ENCODE results near the gene STX12.
"Not testable (repeated sequence)": the region's sequence is repeated elsewhere in the genome, so short reads cannot be mapped to it uniquely, and the experiment has no call there.

Gene STX12

DNA sequence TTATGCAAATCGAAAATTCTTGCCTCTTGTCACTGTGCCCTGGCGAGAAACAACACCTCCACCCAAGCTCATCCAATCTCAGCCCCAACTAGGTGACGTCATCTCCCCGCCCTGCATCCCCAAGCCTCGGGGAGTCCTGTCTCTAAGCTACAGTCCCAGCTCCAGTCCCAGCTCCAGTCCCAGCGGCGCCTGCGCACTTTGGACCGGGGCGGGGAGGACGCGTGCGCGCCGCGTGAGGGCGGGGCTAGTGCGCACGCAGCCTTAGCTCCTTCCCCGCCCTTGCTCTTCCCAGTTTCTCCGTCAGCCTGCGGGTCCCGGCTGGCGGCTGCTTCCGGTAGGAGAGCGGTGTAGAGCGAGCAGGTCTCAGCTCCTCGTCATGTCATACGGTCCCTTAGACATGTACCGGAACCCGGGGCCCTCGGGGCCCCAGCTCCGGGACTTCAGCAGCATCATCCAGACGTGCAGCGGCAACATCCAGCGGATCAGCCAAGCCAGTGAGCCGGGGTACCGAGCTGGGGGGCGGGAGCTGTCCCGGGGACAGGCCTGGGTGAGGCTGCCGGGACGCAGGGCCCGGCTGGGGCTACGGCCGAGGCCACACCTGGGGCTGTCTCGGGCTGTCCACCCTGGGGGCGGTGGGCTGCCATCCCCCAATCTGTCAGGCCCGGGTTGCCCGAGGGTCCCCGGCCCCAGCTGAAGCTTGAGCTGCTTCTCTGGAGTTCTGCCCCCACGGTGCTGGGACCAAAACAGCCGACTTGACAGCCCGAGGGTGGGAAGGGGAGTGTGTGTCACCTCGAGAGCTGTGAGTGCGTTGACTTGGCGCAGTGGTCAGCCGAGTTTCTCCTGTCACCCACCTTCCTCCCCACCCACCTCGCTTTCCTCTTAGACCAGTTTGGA is at the start of gene STX12:
STX12 (plus strand) TSS at position 288 of the 894 bp plus-strand sequence; CDS start at position 377, 89 bp downstream.
- peak; percentile 100 for DNase-seq

DNA sequence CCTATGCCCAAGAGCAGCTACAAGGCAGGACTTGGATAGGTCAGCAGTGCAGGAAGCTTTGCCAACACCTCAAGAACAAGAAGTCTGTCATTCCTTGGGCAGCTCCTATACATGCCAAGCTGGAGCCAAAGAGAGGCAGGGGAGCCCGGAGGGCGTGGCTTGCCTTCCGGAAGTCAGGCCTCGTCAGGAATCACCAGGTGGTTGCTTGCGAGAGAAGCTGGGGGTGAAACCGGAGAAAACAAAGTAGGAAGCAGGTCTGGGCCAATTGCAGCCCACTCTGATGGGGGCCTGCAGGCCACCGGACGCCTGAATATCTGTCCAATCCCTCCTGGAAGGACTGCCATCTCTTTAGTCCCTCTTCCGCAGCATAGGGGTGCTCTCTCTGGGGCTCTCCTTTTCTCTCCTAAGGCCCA is 48.1 kb upstream of the STX12 start:
- peak in 1 of 2 donors; percentile 35 for DNase-seq

DNA sequence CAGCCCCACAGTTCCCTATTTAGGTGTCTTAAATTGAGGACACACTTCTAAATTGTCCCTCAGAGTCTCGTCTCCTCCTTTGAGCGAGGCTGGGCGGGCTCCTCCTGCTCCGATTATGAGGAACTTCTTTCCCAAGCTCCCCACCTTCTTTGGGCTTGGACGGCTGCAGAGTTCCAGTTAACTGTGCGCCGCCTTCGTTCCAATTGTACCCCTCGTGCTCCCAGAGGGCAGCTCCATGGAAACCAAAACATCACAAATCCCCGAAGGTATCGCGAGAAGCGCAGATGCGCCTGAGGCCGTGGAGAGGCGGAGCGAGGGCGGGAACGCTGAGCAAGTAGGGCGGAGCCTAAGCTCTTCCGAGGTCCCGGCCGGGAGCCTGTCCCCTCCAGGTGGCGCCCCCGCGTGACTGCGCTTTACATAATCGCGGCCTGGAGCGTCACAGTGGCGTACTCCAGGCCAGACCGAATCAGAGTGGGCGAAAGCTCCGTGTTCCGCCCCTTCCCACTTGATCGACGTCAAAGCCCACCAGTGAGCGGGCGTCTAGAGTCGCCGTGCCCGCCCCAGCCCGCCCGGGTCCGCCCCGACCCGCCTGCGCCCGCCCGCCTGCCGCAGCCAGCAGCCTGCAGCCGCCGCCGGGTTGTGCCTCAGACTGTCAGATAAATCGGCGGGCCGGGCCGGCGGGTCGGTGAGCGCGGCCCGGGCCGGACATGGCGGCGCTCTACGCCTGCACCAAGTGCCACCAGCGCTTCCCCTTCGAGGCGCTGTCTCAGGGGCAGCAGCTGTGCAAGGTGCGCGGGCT is 47.4 kb upstream of the STX12 start, which contains the start of gene FAM76A:
FAM76A (plus strand) TSS at position 588 of the 799 bp plus-strand sequence; CDS start at position 708, 120 bp downstream.
- peak; percentile 100 for DNase-seq

DNA sequence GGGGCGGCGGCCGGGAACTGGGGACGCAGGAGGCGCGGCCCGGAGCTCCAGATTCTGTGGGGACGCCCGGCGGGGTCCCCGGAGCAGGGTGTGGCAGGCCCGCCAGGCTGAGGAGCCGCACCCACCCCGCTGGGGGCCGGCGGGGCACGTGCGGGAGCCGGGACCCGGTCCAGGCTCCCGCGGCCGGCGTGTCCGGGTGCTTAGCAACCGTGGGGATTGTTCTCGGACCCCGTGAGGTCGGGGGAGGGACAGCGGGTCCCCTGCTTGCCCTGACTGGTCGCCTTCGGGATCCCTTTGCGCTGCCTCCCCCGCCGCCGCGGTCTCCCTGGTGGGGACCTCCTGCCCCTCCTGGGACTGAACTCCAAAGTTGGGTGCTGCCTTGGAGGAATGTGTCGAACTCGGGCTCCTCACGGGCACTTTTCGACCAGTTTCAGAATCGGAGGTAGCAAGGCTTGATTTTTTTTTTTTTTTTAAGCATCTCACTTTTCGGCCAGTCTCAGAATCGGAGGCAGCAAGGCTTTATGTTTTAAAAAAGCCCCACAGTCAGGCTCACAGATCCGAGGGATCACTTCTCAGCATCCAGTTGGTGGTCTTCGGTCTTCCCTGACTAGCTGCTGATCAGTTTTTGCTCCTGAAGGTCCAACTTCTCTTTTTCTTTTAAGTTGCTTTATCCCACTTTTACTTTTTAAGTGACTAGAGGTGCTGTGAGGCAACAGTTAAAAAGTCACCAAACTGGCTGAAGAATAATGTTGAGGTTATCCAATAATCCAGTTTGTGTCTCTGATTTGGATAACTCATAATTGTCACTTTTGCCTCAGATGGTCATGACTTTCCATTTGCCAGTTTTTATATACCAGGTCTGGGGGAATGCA is 46.6 kb upstream of the STX12 start:
- peak in 1 of 2 donors; percentile 30 for DNase-seq

DNA sequence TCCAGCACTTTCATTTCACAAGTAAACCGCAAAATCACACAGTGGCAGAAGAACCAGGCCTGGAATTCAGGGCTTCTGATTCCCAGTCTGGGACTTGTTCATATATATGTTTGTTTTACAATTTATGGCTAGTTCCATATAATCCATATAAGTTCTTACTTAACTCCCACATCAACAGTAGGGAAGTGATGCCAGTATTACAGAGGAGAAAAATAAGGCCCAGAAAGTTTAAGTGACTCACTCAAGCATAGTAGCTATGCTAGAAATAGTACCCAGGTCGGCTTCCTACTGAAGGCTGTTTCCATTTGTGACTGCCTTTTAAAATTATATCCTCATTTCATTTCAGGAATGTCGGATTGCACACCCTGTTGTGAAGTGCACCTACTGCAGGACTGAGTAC is 45.9 kb upstream of the STX12 start:
- DNase-seq, result no peak

DNA sequence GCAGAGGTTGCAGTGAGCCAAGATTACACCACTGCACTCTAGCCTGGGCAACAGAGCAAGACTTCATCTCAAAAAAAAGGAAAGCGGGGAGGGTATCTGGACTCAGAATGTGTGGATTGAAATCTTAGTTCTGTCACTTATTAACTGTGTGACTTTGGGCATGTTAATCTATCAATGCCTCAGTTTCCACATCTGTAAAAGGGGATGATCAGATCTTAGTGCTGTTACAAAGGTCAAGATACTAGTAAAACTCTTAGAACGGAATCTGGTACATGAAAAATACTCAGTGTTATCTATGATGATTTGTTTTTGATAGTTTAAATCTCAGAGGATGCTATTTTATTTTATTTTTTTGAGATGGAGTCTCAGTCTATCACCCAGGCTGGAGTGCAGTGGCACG is 36.8 kb upstream of the STX12 start:
- no peak for DNase-seq

DNA sequence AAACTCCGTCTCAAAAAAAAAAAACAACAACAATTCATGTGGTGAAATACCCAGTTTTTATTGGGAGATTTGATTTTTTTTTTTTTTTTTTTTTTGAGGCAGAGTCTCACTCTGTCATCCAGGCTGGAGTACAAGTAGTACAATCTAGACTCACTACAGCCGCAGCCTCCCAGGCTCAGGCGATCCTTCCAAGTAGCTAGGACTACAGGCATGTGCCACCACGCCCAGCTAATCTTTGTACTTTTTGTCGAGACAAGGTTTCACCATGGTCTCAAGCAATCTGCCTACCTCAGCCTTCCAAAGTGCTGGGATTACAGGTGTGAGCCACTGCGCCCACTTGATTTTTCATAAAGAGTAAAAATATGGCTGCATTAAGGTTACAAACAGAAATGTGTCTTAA is 31.9 kb upstream of the STX12 start:
- no peak for DNase-seq

DNA sequence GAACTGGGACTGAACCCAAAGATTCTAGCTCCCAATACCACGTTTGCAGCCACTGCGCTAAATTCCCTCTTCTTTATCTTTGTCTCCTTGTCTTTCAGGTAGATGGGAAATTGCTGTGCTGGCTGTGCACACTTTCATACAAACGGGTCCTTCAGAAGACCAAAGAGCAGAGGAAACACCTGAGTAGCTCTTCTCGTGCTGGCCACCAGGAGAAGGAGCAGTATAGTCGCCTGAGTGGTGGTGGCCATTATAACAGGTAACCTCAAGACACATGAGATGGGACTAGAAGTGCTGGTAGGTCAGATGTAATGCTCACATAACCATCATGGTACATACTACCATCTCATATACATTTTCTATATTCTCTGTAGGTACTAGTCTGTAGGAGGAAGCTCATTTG is 28.5 kb upstream of the STX12 start:
- no peak for DNase-seq

DNA sequence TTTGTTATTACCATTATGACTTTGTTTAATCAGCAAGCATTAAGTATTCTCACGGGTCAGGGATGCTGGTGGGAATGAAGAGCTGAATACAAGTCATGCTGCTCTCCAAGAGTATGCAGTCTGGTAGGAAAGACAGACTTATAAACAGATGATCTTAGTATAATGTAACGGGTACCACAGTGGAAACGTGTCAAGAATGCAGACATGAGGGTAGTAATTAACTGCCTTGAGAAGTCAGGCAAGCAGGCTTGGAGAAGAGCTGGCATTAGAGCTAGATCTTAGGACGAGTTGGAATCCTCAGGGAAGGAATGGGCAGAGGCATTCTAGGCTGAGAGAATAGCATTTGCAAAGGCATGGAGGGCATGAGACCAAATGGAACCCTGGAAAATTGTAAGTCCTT is 27.6 kb upstream of the STX12 start:
- DNase-seq, result no peak

DNA sequence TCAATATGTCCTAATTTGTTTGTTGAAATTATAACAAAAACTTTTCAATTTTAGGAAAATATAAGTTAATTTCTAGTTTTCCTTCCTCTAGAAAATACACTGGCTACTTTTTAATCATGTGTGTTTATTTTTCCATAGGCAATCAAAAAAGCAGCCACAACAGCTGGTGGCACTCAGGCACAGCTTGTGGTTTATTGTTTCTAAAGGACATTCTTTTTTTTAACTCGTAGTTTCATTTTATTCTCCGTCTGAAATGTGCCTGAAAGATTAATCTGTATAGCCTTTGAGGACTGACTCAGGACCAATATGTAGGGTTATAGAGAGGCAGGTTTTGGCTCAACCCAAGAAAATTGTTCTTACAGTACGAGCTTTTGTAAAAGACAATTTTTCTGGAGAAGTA is 20.7 kb upstream of the STX12 start:
- DNase-seq, result no peak

DNA sequence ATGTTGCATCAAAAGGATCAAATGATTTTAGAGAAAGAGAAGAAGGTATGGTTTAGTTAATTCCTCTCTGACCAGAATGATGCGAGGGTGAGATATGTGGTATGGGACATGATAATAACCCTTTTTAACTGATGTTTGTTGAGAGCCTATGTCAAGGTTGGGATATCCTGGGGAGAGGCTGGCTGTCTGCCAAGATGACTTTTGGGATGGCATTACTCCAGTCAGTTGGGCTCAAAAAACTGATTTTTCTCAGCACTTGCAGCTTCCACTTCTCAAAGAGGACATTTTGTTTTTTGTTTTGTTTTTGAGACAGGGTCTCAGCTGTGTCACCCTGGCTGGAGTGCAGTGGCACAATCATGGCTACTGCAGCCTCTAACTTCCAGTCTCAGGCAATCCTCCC is 17.7 kb upstream of the STX12 start:
- DNase-seq, result no peak

DNA sequence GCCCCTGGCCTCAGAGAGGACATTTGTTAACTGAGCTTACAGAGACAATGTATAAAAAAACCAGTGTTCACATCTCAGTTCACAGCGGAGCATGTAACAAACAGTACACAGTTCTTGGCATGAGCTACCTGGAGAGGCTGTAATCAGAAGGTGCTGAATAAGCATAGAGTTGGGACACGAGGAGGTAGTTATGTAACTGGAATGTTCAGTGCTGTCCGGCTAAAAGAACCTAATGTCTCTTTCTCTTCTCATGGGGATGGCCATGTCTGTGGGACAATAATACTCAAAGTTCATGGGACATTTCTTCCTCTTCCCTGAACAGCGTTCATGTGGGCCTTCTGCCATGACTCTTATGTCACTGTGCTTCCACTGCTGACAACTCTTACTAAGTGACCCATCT is 17.2 kb upstream of the STX12 start:
- no peak for DNase-seq

DNA sequence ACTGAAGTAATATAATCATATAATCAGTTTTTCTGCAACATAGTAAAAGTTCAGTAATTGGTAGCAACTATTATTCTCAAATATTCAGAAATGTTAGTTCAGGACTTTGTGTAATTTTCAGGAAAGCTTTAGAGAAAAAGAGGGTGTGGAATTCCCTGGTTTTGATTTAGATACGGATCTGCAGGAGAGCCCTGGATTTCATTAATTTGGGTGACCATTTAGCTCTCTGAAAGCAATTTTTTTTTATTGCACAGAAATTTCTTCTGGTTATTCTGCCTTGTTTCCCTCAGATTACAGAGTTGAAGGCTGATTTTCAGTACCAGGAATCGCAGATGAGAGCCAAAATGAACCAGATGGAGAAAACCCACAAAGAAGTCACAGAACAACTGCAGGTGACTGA is 13.8 kb upstream of the STX12 start:
- no peak for DNase-seq

DNA sequence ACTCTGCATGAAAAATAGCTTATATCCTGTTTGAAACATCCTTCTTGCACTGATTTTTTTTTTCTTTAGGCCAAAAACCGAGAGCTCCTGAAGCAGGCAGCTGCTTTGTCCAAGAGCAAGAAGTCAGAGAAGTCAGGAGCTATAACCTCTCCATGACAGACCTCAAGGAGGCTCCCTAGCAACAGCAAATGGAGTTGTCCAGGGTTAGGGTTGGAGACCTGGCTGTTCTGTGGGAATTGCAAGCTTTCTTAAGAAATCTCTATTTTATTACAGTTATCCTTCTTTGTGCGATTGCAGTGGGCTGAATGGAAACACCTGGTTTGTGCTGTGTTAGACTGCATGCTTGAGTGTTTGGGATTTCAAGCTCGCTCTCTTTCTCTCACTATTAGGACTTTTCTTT is 12.6 kb upstream of the STX12 start:
- no peak for DNase-seq

DNA sequence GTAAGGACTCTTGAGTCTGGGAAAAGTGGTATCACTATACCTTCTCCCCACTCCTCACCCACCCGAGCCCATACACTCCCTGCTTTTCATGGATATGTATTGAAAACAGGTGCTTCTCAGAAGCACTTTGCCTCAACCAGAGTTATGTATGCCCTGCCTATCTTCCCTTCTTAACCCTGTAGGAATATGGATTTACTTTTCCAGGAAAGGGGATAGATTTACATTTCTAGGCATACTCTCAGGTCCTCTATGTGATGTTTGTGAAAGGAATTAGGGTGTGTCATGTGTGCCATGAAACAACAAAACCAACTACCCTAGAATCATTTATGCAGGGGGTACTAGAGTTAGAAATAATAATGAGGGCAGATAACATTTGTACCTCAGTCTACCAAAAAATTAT is 11.0 kb upstream of the STX12 start:
- no peak for DNase-seq

DNA sequence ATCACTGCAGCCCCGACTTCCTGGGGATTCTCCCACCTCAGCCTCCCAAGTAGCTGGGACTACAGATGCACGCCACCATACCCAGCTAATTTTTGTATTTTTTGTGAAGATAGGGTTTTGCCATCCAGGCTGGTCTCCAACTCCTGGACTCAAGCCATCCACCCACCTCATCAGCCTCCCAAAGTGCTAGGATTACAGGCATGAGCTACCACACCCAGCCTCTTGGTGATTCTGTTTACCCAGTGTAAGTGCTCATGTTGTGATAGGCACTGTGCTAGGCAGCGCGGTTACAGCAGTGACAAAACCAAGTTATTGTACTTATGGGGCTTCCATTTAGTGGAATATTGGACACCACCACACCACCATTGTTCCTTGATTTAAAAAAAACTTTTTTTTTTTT is 9.7 kb upstream of the STX12 start:
- DNase-seq, result no peak

DNA sequence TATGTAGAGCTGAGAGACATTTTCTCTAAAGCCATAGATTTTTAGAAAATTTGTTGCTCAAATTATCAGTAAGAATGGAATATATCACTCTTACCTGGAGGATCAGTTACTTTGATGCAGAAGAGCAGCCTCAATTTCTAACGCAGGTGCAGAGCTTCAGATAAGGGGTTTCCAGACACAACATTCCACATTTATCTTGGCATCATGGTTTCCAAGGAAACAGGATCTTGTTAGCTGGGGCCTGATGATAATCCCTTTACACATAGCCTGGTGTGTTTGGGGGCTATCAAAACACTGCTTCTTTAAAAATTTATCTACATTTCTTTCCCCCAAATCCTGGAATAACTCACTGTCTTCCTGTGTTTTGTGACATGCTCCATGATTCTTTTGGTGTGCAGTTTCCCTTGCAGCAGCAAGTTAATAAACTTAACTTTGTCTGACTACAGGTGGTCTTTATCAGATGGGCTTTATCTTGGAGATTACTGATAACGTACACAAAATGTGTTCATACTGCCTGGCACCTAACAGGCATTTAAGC is 2.7 kb upstream of the STX12 start:
- no peak for DNase-seq

DNA sequence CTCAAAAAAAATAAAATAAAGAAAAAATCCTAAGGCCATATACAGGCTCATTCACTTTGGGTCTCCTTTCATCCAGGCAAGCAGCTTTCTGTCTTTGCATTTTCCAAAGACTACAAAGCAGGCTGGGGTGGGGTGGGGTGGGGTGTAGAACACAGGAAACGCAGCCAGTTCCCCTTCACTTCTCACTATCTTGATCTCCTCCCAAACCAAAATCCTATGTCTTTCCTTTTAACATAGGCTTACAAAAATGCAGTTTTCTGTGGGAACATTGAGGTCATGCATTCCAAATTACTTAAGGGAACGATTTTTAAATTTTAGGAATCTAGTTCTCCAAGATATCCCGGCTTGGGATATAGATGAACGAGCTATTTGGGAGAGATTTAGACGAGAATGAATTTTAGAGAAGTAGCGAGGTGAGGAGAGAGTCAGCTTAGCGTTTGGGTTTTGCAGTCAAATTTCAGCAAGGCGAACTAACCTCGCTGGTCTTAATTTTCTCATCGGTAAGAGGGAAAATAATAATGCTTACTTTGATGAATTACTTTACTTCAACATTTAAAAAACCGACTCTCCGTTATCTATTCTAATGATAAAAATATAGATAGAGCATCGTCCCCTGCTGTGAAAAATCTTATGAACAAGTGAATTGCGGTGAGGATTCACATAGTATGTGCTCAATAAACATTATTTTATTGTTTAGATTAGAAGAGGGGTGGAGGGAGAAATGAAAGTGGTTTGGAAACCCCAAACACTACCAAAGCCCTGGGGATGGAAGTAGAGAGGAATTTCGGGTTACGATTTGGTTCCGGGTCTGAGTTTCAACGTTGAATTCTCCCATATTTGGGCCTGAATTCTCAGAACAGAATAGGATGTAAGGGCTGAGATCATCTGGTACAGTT is 735 bp upstream of the STX12 start:
- DNase-seq, result no peak

DNA sequence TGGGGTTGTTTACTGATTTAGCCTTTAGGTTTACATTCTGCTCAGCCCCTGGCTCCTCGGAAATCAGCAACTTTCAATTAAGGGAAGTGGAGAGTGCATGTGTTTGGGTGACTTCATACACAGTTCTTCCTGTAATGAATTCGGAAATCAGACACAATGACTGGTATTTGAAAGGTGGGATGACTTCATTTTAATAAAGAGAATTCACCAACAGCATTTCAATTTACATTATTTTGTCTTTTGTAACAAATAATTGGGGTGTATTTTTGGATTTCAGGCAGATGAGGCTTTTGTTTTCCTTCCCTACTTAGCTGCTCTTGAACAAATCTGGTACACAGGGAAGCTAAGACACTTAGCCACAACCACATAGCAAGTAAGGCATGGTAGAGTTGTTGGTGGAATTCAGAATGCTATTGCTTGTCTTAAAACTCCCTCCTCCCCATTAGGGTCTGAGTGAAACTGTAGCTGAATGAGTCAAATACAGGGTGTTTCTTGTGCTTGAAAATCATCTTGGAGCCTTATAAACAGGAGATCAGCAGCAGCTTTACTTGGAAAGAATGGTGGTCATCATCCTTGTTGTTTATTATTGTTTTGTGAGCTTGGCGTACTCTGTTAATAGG is 917 bp downstream of the STX12 start:
- DNase-seq, result peak in 1 of 2 donors; percentile 63

DNA sequence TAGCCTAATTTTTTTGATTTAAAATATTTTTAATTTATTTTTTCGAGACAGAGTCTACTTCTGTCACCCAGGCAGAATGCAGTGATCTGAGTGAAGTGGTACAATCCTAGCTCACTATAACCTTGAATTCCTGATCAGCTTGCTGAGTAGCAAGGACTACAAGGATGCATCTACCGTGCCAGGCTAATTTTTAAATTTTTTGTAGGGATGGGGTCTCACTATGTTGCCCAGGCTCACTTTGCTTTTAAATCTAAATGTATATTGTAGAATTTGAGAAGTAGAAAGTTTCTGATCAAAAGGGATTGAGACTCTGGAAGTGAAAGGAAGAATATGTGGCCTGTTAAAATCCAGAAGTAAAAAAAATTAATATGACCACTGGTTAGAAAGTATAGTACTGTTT is 1.6 kb downstream of the STX12 start:
- no peak for DNase-seq

DNA sequence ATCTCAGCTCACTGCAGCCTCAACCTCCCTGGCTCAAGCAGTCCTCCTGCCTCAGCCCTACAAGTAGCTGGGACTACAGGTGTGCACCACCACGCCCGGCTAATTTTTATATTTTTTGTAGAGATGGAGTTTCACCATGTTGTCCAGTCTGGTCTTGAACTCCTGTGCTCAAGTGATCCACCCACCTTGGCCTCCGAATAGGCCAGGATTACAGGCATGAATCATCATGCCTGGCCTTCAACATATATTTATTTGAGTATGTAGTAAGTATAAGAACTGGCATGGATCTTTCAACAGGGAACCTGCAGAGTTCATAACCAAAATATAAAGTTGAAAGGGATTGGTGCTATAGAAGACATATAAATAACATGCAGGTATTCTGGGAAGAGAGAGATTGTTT is 2.3 kb downstream of the STX12 start:
- not testable (repeated sequence) for DNase-seq
